ENCODE data around the gene SNAI3. TPM values are rescaled to one million over a fixed set of nuclear protein-coding genes. Genes with fewer than 3 reads are reported as not detected.

Gene SNAI3
- total RNA-seq, 1 experiment from 2014 or later: 9.1 TPM

- TF ChIP-seq ZBTB43 (CRISPR knock-in tag; IDR thresholded peaks at IDR 0.05) (no peak), ELF4 (CRISPR knock-in tag; IDR thresholded peaks at IDR 0.05; ENCODE audit: low read depth) (no peak), CREB1 (CRISPR knock-in tag; IDR thresholded peaks at IDR 0.05) (no peak), NR1H2 (CRISPR knock-in tag; IDR thresholded peaks at IDR 0.05) (no peak)
Observed at GRCh38 chr16:88640498-88641247, 45.6 kb downstream of the SNAI3 start (continued).

- Mint-ChIP-seq H3K36me3 (no peaks in the 10 kb centered on the region), H3K9me3 (no peaks in the 10 kb centered on the region), H3K4me3 (peak overlapping the region; percentile 33), H3K4me1 (peaks cover 38% of the 10 kb centered on the region), H3K27ac (no peak overlapping the region), H3K27me3 (ENCODE audit: low read depth) (peaks cover 22% of the 10 kb centered on the region)
- DNase-seq (ENCODE audit: low spot score) (no peak), ATAC-seq (no peak)
- POLR2A ChIA-PET: no interaction called here
- TF ChIP-seq ZBTB21 (CRISPR knock-in tag; IDR thresholded peaks at IDR 0.05; ENCODE audit: borderline replicate concordance) (no peak), HMGA2 (CRISPR knock-in tag; IDR thresholded peaks at IDR 0.05) (no peak), ZNF532 (CRISPR knock-in tag; IDR thresholded peaks at IDR 0.05; ENCODE audit: borderline replicate concordance) (no peak), ELF4 (CRISPR knock-in tag; IDR thresholded peaks at IDR 0.05; ENCODE audit: low read depth) (no peak), EMX1 (CRISPR knock-in tag; IDR thresholded peaks at IDR 0.05) (no peak)
- CTCF ChIA-PET: interaction anchor here (1.5 to 4.9 kb wide), 3 partner anchors 10 to 46 kb away, joined by 5 to 26 read pairs (median 19); partner anchors contain the start of gene SNAI3
Observed at GRCh38 chr16:88640039-88640495, 46.2 kb downstream of the SNAI3 start.

GRCh38 chr16:88639231-88640038 lies 46.9 kb downstream of the SNAI3 start:
- H3K27ac Mint-ChIP-seq: no peak overlapping the region
- CTCF ChIA-PET: interaction anchor here (0.6 to 5.0 kb wide), 10 partner anchors 10 to 104 kb away, joined by 3 to 34 read pairs (median 8); partner anchors contain the start of gene SNAI3
- peaks cover 22% of the 10 kb centered on the region for H3K27me3 Mint-ChIP-seq (ENCODE audit: low read depth)
- peaks cover 38% of the 10 kb centered on the region for H3K4me1 Mint-ChIP-seq
- POLR2A ChIA-PET: interaction anchor here (0.6 to 1.2 kb wide), 2 partner anchors 10 to 24 kb away, joined by 4 to 6 read pairs; partner anchors contain the start of gene MVD
- peak overlapping the region; percentile 33; the same call in 1 of the 2 replicates for H3K4me3 Mint-ChIP-seq
- H3K9me3 Mint-ChIP-seq: no peaks in the 10 kb centered on the region
- DNase-seq (ENCODE audit: low spot score) (peak; percentile 89), ATAC-seq (peak; percentile 61)
- H3K36me3 Mint-ChIP-seq: no peaks in the 10 kb centered on the region
- TF ChIP-seq PRDM15 (CRISPR knock-in tag; IDR thresholded peaks at IDR 0.05): no peak
- TF ChIP-seq CBFB (CRISPR knock-in tag; IDR thresholded peaks at IDR 0.05; ENCODE audit: low read depth): 0 out of 2 replicates have a peak, but pooled peaks have one; percentile 51
- 0 out of 2 replicates have a peak, but pooled peaks have one; percentile 20 for TF ChIP-seq NFATC4 (CRISPR knock-in tag; IDR thresholded peaks at IDR 0.05)
- TF ChIP-seq ZBTB43 (CRISPR knock-in tag; IDR thresholded peaks at IDR 0.05): no peak
- TF ChIP-seq NR3C1 (CRISPR knock-in tag; conservative IDR thresholded peaks at IDR 0.05; ENCODE audit: low read depth): no peak
- TF ChIP-seq MAX (CRISPR knock-in tag; IDR thresholded peaks at IDR 0.05): peak; percentile 53
- TF ChIP-seq ZNF416 (CRISPR knock-in tag; IDR thresholded peaks at IDR 0.05): no peak
- TF ChIP-seq ATF1 (CRISPR knock-in tag; IDR thresholded peaks at IDR 0.05): no peak
- peak; percentile 16; the same call in 1 of the 2 replicates for TF ChIP-seq FOXP1 (CRISPR knock-in tag; IDR thresholded peaks at IDR 0.05; ENCODE audit: borderline replicate concordance)
- peak; percentile 20; the same call in 1 of the 2 replicates for TF ChIP-seq ZBTB21 (CRISPR knock-in tag; IDR thresholded peaks at IDR 0.05; ENCODE audit: borderline replicate concordance)
- peak; percentile 70 for TF ChIP-seq SP1 (CRISPR knock-in tag; conservative IDR thresholded peaks at IDR 0.05)
- peak; percentile 48; the same call in 1 of the 2 replicates for TF ChIP-seq USF2 (CRISPR knock-in tag; IDR thresholded peaks at IDR 0.05)
